GM23248 (cell line): ENCODE results near the gene TOMM6.

Source experiments
- EZH2 ChIP-seq: fragments of 200-600 bp; sonication (generic); IDR thresholded peaks from 2 replicates; pipeline ENCODE4 v1.6.1; 2018; ENCODE audit warnings: antibody characterized with exemption, mild to moderate bottlenecking; ENCODE audit not compliant: insufficient read depth, poor library complexity, severe bottlenecking
- EZH2phosphoT487 ChIP-seq: fragments of 200-600 bp; sonication (generic); IDR thresholded peaks from 2 replicates; pipeline ENCODE4 v1.6.1; 2018; ENCODE audit warnings: antibody characterized with exemption, moderate library complexity, mild to moderate bottlenecking, low read depth; ENCODE audit not compliant: insufficient read depth

- no peak for TF ChIP-seq EZH2
- no peak for TF ChIP-seq EZH2phosphoT487
These were observed at the start of gene TOMM6 for GRCh38 chr6:41787219-41787917.
